ENCODE results near the gene TMEM89.

TMEM89 gene, protein sequence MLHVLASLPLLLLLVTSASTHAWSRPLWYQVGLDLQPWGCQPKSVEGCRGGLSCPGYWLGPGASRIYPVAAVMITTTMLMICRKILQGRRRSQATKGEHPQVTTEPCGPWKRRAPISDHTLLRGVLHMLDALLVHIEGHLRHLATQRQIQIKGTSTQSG

DNA sequence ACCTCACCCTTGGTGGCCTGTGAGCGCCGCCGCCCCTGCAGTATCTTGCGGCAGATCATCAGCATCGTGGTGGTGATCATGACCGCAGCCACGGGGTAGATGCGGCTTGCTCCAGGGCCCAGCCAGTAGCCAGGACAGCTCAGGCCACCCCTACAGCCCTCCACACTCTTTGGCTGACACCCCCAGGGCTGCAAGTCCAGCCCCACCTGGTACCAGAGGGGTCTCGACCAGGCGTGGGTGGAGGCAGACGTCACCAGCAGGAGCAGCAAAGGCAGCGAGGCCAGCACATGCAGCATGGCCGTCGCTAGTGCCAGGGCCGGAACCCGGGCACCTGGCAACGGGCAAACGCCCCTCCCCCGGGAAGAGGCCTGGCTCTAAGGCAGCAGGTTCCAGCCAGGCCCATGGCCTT is at the start of gene TMEM89:
TSS of gene TMEM89 (minus strand) at position 309 of the 409 bp plus-strand sequence. CDS start at position 296, 13 bp downstream.
- no peak for DNase-seq (ENCODE audit: low spot score)

DNA sequence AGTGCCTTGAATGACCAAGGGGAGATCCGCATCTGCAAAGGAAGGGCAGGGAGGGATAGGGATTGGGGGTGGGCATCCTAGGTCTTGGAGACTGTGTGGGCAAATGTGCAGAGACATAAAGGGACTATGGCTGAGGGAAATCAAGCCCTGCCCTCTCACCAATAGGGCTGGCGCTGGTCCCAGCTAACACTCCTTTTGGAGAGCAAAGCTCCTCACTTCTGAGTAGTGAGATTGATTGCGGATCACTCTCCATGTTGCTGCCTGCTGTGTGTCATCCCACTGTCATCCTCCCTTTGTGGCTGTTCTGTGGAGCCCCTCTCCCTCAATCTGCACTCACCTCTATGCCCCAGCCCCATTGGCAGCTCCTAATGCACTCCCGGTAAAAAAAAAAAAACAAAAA is 43.4 kb upstream of the TMEM89 start:
- no peak for DNase-seq (ENCODE audit: low spot score)

DNA sequence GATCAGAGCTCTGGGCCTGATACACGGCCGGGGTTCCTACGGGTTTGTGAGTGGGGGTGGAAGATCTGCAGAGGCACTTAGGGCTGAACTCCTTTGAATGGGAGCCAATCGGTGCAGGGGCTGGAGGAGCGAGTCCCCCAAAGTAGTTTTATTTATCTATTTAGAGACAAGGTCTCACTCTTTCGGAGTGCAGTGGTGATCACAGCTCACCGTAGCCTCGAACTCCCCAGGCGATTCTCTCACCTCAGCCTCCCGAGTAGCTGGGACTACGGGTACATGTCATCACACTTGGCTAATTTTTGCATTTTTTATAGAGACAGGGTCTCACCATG is 42.7 kb upstream of the TMEM89 start:
- no peak for DNase-seq (ENCODE audit: low spot score)

DNA sequence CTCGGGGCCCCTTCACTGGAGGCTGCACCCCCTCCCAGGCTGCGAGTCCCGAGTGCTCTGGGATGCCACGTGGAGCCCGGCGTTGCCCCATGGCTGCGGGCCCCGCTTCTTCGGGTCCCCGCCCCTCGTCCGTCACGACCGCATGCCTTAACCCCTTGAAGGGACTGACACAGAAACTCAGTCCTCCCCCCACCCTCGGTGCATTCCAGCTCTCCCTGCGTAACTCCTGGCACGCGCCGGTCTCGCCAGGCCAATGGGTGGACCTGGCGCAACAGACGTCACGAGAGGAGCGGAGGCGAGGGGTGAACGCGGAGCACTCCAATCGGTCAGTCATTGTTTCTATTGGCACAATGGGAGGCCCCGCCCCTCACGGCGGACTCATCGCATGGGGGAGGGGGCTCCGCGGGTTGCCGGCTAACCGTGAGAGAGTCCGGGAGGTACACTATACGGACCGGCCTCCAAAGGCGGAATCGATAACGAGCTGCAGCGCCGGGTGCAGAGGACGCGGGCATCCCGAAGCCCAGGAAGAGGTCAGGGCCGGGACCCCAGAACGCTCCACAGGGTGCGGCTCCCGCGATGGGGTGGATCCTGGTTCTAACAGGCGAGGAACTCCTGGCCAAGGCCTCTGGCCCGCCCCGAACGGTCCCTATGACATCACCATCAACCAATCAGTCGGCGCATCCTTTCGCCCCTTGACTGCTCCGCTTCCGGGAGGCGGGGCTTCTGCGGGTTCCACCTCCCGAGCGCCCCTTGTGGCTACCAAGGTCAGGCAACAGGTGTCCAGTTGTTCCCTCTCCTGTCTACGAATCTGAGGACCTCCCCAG is 42.1 kb upstream of the TMEM89 start:
- DNase-seq (ENCODE audit: low spot score): peak; percentile 96

DNA sequence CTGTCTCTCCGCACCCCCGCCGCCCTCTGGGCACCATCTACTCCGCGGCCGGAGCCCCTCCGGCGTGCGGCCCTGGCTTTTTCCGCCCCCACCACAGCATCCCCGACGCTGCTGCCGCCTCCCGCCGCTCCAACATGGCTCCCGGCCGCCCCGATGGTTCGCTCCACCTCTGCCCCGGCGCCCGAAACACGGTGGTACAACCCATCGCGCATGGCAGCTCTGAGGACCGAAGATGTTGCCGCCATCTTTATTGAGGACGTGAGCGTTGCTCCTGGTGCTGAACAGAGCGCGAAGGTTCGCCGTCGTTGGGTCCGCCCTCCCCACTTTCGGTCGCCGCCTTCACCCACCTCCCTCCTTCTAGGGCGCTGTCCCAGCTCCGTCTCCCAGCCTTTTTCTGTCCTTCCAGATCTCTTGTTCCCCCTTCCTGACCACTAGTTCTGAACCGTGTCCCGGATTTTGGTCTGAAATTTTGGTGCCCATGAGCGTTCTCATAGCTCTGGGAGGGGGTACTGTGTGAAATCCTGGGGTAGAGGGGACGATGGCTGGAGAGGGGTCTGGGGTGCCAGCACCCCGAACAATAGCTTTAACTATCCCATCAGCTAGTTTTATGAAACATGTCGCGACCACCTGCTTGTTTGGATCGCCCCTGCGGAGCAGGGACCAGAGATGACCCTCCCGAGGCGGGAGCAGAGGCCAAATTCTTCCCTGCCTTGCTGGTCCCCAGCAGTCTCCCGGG is 41.4 kb upstream of the TMEM89 start, which contains the start of gene CELSR3:
TSS of gene CELSR3 (minus strand) at position 134 of the 736 bp plus-strand sequence. CDS start 252 bp downstream, outside the sequence.
- peak; percentile 88 for DNase-seq (ENCODE audit: low spot score)

DNA sequence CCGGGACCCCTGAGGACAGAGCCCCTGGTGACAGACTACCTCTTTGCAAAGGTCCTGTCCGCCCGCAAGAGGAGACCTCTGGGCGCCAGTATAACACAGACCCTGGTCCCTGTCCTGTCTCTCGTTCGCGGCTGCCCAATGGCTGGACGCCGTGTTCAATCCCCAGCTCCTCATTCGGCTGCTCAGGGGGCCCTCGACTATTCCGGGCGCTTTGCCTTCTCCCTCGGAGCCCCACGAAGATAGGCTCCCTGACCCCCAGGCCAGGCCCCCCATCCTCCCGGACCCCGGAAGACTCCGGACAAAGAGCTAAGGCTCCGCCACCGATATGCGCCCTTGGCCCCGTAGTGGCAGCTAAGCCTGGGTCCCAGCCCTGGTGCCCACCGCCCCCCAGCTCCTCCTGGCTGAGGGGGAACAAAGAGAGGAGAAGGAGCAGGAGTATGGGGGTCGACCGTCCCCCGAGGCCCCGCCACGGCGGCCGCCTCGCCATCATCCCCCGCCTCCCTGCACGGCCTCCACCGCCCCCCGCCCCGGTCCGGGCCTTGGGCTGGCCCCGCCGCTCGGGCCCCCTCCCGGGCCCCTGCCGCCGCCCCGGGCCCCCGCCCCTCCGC is 40.7 kb upstream of the TMEM89 start:
- DNase-seq (ENCODE audit: low spot score): no peak

DNA sequence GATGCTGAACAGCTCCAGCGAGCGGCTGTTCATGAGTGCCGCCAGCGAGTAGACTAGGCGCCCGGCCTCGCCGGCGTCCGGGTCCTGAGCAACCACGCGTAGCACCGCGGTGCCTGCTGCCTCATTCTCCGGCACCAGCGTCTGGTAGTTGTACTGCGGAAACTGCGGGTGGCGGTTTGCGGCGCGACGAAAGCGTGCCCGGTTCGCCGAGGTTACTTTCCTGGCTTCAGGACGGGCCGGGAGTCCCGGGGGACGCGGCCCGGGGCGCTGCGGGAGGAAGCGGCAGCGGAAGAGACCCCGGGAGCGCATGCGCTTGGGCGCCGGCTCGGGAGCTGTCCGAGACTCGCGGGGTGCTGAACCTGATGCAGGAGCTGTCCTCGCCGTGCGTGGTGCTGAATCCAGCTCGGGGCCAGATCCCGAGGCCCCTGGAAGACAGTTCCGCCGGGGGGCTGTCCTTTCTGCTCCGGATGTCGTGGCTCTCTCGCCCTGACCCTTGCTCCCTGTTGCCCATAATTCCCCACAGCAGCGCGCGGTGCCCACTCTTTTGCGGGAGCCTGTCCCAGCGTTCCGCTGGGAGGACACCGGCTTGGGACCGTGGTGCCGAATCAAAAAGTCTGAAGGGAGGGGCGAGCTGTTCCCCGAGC is 40.1 kb upstream of the TMEM89 start:
- DNase-seq (ENCODE audit: low spot score): peak; percentile 53

DNA sequence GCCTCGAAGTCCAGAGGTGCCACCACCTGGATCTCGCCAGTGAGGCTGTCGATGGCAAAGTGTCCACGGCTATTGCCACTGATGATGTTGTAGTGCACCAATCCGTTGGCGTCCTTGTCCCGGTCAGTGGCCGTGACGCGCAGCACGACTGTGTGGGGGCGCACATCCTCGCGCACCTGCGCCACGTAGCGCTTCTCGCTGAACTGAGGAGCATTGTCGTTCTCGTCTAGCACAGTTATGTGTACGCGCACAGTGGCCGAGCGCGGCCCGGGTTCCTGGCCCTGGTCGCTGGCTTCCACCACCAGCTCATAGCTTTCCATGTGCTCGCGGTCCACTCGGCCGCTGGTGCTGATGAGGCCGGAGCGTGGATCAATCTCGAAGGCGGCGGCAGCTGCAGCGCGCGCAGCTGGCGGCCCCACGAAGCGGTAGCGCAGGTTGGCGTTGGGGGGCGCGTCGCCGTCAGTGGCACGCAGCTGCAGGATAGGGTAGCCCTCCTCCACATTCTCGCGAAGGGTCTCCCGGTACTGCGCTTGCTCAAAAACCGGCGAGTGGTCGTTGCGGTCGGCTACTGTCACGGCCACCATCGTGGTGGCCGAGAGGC is 39.3 kb upstream of the TMEM89 start:
- DNase-seq (ENCODE audit: low spot score): no peak

DNA sequence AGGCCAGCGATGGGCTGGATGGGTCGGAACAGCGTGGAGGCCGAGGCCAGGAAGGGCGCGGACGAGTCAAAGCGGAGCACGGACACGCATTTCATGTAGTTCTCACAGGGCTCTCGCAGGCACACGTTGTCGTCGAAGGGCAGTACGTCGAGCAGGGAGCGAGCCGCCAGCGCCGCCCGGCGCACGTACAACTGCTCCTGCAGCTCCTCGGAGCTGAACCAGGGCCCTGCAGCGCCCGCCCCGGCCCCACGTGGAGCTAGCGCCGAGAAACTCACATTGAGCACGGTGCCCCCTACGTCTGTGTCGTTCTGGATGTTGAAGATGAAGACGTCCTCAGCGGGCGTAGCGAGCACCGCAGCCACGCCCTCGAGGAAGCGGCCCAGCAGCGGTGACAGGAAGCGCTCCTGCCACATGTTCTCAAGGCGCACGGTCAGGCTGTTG is 35.3 kb upstream of the TMEM89 start:
- no peak for DNase-seq (ENCODE audit: low spot score)

DNA sequence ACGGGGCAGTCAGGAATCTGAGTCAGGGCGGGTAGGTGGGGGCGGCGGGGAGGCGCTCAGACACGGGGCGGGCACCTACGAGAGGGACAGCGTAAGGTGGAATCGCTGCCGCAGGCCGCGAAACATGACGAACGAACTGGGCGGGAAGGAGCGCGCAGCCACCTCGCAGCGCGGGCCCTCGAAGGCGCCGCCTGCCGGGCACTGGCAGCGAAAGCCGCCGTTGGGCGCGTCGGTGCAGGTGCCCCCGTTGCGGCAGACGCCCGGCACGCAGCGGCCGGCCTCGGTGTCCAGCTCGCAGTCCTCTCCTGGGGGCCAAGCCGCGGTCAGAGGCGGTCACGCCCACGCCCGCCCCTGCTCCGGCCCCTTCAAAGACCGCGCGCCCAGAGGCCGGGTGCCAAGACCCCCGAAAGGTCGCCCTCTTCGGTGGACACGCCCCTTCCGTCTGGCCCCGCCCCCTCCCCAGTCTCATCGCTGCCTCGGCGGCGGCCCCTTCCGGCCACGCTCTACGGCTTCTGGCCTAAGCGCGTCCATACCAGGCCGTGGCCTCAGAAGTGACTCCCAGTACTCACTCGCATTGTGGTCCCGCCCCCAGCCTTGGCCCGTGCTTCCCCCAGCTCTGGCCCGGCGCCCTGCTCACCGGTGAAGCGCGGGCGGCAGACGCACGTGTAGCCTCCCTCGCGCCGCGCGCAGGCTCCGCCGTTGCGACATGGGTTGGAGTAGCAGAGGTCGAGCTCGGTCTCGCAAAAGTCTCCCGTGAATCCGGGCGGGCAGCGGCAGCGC is 34.7 kb upstream of the TMEM89 start:
- no peak for DNase-seq (ENCODE audit: low spot score)

DNA sequence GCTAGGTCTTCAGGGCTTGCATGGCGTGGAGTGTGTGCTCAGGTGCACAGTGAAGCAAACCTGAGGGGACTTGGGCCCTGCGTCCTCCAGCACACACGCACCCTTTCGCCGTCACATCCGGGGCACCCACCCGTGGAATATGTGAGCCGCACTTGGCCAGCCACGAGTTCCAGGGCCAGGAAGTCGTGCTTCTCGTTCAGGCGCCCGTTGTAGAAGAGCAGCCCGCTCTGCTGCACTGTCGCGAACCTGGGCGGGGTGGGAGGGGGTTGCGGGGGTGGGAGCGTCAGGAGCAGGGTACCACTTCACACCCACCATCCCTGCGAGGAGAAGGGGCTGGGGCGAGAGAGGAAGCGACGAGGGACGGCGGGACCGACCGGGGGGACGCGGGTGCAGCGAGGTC is 34.0 kb upstream of the TMEM89 start:
- no peak for DNase-seq (ENCODE audit: low spot score)

DNA sequence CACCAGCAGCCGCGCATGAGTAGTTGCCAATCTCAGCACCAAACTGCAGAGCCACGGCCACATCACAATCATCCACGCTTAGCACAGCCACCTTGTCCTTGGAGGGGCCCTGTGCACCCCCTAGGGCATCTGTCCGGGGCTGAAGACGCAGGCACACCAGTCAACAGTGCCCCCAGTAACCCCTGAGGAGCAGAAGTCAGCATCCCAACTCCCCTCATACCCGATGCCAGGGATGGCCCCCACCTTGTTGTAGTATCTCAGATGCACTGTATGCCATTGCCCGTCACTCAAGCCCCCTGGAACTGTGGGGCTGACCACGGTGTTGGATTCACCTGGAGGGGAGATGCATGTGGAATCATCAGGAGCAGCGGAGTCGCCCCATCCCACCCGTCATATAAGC is 33.5 kb upstream of the TMEM89 start:
- no peak for DNase-seq (ENCODE audit: low spot score)

DNA sequence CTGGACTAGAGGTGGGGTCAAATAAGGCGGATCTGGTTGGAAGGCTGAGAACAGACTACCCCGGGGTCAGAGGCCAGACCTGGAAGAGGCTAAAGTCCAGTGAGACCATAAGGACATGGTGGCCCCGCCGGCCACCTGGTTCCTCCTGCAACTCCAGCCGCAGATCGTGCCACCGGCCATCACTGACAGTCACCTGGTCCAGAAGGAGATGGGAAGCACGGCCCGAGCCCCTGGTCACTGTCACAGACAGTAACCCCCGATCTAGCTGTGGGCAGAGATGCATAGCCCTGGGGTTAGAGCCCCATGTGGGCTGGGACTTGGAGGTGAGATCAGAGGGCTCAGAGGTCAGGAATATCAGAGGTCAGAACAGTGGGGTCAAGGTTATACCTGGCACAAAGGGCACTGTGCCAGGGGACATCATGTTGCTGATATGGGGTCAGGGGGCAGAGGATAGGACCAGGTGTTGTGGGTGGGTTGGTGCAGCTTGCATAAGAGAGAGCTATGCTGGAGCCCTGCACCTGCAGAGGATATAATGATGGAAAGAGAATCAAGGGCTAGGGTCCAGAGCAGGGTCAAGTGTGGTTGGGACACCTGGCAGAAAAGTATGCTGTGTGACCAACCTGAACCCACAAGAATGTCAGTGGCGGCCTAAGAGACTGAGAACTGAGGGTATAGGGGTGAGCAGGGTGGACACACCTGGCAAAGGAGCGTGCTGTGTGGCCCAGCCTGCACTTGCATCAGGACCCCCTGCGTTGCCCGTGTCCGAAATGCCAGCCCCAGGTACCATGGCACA is 31.6 kb upstream of the TMEM89 start:
- no peak for DNase-seq (ENCODE audit: low spot score)

DNA sequence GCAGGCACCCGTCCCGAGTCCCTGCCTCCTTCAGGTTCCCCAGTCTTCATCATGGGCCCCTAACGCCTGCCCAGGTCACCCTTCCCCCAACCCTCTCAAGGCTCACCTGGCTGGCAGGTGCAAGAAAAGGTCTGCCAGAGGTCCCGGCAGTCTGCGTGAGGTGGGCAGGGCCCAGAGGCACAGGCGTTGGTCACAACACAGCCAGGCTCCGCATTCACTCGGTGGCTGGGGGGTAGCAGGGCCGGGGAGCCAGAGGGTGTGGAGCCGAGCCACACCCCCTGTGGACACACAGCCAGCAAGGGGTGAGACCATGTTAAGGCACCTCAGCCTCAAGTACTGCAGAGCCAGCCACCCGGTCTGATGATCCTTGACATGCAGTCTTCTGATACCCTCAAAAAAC is 30.2 kb upstream of the TMEM89 start:
- no peak for DNase-seq (ENCODE audit: low spot score)

DNA sequence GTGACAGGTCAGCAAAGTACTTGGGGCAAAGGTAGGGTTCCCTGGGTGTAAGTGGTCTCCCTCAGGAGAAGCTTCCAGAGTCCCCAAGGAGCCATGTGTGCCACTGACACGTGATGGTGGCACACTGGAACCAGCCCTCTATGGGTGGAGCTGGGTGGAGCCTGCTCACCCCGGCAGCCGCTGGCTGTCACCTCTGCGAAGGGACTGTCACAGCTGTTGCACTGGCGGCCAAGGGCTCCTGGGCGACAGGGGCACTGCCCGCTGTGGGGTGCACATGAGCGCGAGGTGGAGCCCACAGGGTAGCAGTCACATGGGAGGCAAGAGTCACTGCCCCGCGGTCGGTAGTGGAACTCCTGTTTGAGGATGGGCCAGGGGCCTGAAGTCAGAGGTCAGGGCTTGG is 29.2 kb upstream of the TMEM89 start:
- no peak for DNase-seq (ENCODE audit: low spot score)

DNA sequence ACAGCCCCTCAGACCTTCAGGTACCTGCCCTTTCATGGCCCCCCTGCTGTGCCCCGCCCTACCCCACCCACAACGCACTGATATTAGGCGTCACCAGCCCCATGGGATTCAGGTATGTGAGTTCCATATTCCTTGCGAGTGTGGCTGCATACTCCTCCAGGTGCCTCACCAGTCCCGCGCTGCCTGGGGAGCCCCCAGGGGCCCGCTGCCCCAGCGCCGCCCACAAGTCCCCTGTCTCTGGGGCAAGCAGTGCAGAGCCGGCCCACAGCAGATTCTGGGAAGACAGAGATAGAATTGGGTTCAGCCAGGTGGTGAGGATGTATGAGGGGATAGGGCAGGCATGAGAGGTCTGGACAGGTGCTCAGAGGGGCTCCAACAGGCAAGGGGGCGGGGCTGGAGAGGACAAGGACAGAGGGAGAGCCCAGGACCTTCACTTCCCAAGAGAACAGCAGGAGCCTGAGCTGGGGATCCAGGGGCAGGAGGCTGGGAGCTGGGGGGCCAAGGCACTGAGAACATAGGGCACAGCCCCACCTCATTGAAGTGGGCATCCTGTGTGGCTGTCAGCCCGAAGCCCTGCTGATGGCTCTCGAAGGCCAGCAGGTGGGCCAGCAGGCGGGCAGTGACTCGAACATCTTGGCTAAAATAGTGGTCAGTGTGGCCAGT is 26.8 kb upstream of the TMEM89 start:
- no peak for DNase-seq (ENCODE audit: low spot score)

DNA sequence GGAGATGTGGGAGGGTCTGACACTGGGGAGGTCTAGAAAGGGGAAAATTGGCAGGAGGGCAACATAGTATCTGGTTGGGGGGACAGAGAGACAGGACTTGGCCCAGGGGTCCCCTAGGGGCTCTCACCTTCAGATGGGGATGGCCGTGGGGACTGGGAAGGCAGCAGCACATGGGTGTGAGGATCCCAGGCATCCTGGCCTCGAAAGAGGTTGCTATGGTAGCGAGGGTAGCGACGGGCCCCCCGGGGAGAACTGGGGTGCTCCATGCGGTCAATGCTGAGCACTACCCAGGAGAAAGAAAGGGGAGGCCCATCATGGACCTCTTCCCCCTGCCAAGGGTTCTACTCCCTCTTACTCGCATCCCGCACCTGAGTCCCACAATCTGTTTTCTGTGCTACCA is 26.1 kb upstream of the TMEM89 start:
- DNase-seq (ENCODE audit: low spot score): no peak

DNA sequence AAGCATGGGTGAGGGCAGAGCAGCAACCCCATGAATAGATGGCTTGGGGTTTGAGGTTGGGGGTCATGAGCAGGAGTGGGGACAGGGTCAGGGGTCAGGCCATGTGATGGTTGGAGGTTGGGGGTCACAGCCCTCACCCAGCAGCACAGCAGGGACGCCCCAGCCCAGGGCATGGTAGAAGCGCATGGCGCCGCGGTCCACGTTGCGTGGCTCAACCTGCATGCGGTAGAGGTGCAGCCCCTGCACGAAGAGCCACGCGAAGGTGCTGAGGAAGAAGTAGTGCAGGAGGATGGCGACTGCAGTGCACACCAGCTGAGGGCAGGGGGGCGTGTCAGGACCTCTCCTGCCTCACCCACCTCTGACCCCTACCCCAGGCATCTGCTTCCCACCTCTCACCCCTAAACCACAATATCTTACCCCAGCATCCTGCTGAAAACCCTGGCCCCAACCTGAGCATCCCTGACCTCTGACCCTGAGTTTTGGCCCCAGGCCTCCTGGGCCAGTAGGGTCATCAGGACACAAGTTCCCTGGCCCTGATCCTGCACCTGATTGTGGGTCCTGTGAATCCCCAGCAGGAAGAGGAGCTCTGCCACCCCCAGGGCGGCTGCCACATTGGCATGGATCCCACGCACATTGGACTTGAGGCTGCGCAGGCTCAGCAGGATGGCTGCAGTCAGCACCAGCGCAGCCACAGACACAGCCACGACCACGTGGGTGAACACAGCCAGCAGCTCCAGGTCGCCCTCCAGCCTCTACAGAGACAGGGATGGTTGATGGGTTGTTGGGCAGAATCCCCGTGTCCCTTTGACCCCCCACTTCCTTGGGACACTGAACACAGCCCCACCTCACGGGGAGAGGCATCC is 23.6 kb upstream of the TMEM89 start:
- no peak for DNase-seq (ENCODE audit: low spot score)

DNA sequence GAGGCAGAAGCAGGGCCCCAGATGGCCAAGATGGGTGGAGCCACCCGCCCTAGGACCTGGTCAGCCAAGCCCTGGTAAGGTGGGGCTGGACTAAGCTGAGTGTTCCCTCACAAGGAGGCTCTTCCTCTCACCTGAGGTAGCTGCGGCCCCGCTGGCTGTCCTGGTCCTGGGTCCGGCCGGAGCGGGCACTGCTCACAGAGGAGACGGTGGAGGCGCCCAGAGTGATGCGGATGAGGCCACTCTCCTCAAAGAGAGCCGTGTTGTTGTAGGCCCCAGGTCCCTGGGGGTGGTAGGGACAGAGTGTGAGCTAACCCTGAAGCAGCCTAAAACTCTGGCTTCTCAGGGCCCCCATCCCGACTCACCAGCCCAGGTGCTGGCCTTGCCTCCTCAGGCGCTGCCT is 21.0 kb upstream of the TMEM89 start:
- DNase-seq (ENCODE audit: low spot score): no peak
